Measurements from ENCODE around the gene SPON2. TPM values are rescaled to one million over a fixed set of nuclear protein-coding genes. Genes with fewer than 3 reads are reported as not detected.

The SPON2 gene
- total and polyA plus RNA-seq, 8 donors: 3.1 to 45.2 (median 11.0) TPM

DNA sequence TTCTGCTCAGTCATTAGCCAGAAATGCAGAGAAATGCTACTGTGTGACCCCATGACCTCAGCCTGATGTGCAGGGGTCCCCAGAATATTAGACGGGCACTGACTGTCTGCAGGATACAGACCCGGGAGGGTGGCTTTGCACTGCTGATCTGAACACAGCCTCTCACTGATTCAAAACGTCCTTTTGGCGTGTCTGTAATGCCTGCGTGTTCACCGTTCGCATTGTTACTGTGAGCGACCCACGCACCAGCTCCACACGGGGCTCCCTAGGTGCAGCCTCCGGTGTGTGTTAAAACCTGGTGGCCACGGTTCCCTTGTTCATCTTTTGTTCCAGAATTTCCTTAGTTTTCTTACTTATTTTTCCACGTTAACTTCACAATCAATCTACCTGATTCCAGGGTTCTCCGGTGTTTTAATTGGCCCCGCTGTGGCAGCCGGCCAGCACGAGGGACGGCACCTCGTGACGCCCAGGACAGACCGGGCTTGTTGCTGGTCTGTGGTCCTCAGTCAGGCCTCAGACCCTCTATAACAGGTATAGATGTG, 32.0 kb upstream of the SPON2 start:
- Histone ChIP-seq H3K4me1 (peaks cover 3 to 15% (median 7%) of the 10 kb centered on the region in 3 donors), H3K27ac (no peak overlapping the region)
- no peak for FAIRE-seq

DNA sequence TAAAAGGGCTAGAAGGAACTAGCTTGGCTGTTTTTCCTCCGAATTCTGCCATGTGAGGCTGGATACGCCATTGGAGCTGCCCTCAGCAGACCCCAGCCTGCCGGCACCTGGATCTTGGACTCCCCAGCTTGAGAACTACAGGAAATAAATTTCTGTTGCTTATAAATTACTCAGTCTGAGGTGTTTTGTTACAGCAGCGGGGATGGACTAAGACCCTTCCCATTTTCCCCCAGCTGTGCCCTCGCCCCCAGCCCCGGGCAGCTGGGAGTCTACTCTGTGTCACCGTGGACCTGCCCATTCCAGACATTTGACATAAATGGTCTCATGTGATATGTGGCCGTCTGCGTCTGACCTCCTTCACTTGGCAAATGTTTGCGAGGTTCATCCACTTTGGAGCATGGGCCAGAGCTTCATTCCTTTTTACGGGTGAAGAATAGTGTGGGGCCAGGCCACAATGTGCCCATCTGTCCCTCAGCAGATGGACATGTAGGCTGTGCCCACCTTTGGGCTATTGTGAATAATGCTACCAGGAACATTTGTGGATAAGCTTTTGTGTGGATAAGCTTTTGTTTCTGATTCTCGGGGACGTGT, 30.7 kb upstream of the SPON2 start:
- ATAC-seq (no peak), FAIRE-seq (no peak), DNase-seq (peak in 1 of 6 donors; percentile 4)
- Histone ChIP-seq H3K27ac (no peak overlapping the region), H3K4me3 (no peak overlapping the region), H3K9me3 (no peaks in the 10 kb centered on the region), H3K27me3 (no peaks in the 10 kb centered on the region), H3K4me1 (peaks cover under 1 to 3% (median 1%) of the 10 kb centered on the region in 3 donors), H3K36me3 (no peaks in the 10 kb centered on the region)
- TF ChIP-seq, protein P1, sequence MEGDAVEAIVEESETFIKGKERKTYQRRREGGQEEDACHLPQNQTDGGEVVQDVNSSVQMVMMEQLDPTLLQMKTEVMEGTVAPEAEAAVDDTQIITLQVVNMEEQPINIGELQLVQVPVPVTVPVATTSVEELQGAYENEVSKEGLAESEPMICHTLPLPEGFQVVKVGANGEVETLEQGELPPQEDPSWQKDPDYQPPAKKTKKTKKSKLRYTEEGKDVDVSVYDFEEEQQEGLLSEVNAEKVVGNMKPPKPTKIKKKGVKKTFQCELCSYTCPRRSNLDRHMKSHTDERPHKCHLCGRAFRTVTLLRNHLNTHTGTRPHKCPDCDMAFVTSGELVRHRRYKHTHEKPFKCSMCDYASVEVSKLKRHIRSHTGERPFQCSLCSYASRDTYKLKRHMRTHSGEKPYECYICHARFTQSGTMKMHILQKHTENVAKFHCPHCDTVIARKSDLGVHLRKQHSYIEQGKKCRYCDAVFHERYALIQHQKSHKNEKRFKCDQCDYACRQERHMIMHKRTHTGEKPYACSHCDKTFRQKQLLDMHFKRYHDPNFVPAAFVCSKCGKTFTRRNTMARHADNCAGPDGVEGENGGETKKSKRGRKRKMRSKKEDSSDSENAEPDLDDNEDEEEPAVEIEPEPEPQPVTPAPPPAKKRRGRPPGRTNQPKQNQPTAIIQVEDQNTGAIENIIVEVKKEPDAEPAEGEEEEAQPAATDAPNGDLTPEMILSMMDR (IDR thresholded peaks at IDR 0.05): no peak
- WGBS, 2 donors: 86 to 92% methylated on average over 13 of the region's 13 CpGs
- intact Hi-C loops (cut with DNase I): no loop called here

More for the DNA sequence above, 32.0 kb upstream of the SPON2 start:
- WGBS, 2 donors: 92% methylated on average over 21 of the region's 21 CpGs
- intact Hi-C loops (cut with DNase I): no loop called here
- H3K36me3 ChIP-seq: no peaks in the 10 kb centered on the region
- peak in 2 of 6 donors; percentile 21 to 30 for DNase-seq
- TF ChIP-seq, protein P1 (IDR thresholded peaks at IDR 0.05): no peak
- no peak overlapping the region for H3K4me3 ChIP-seq
- no peaks in the 10 kb centered on the region for H3K9me3 ChIP-seq
- H3K27me3 ChIP-seq: no peaks in the 10 kb centered on the region
- no peak for ATAC-seq

DNA sequence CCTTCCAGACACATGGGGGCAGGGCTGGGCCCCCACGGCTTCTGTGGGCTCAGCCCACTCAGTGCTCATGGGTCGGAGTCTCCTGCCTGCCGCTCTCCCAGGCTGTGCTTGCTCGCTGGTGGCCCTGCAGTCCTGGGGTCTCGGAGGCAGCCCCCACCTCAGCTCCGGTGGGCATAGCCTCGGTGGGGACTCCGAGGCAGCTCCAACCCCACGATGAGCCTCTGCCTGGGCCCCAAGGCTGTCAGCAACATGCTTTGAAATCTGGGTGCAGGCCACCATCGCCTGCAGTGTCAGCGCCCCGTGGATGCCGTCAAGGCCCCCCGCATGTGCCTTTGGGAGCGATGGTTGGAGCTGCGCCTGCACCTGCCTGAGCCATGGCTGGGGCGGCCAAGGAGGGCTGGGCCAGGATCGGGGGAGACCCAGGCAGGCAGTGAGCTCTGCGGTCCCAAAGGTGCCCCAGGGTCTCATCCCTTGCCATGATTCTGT, 30.2 kb upstream of the SPON2 start:
- Histone ChIP-seq H3K4me3 (no peak overlapping the region), H3K27ac (no peak overlapping the region), H3K27me3 (no peaks in the 10 kb centered on the region), H3K36me3 (no peaks in the 10 kb centered on the region), H3K9me3 (no peaks in the 10 kb centered on the region), H3K4me1 (no peaks in the 10 kb centered on the region)
- no peak for FAIRE-seq
- DNase-seq: peak in 4 of 6 donors; percentile 11 to 60 (median 36)
- ATAC-seq: no peak
- 90 to 93% methylated on average over 19 of the region's 19 CpGs for WGBS, 2 donors
- intact Hi-C loops (cut with DNase I): no loop called here
- TF ChIP-seq, protein P1 (IDR thresholded peaks at IDR 0.05): no peak

DNA sequence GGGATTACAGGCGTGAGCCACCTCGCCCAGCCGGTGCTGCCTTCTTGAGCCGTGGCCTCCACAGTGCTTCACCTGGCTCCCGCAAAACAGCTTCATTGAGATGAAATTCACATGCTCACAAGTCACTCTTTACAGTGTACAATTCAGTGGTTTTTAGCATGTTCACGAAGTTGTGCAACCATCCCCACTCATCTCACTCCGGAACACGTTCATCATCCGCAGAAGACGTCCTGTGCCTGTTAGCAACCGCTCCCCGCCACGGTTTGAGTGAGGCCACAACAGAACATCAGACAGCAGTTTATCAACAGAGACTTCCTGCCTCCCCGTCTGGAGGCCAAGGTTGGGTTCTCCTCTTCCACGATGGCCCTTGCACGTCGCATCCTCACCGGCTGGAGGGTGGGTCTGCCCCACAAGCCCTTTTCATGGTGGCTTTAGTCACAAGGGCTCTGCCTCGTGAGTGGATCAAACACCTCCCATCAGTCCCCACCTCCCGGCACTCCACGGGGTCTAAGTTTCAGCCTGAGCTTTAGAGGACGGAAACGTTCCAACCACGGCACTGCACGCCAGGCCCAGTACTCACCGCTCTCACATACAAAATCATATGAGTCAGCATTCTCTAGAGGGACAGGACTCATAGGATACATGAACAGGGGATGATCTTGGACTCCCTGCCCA, 29.6 kb upstream of the SPON2 start:
- intact Hi-C loops (cut with DNase I): no loop called here
- Histone ChIP-seq H3K4me3 (no peak overlapping the region), H3K27me3 (no peaks in the 10 kb centered on the region), H3K4me1 (no peaks in the 10 kb centered on the region), H3K9me3 (no peaks in the 10 kb centered on the region), H3K36me3 (no peaks in the 10 kb centered on the region), H3K27ac (no peak overlapping the region)
- TF ChIP-seq, protein P1 (IDR thresholded peaks at IDR 0.05): no peak
- FAIRE-seq: no peak
- WGBS, 2 donors: 81 to 91% methylated on average over 26 of the region's 26 CpGs
- peak in 5 of 6 donors; percentile 16 to 57 (median 45) for DNase-seq
- peak in 3 of 4 donors; percentile 42 to 46 (median 44) for ATAC-seq

Data from pancreas (tissue), 10 donors.